Amygdala (tissue), 56 donors: ENCODE measurements around the gene HOXA3.

ENCODE experiments used
- DNase-seq, 56 donors: peaks; one replicate each; lab custom pipeline; 2025; lab: John Stamatoyannopoulos, UW

HOXA3 gene

GRCh38 chr7:27108390-27109127 lies 43.8 kb downstream of the HOXA3 start:
- DNase-seq, result no peak

GRCh38 chr7:27107391-27108381 lies 44.7 kb downstream of the HOXA3 start:
- DNase-seq, result no peak

DNA sequence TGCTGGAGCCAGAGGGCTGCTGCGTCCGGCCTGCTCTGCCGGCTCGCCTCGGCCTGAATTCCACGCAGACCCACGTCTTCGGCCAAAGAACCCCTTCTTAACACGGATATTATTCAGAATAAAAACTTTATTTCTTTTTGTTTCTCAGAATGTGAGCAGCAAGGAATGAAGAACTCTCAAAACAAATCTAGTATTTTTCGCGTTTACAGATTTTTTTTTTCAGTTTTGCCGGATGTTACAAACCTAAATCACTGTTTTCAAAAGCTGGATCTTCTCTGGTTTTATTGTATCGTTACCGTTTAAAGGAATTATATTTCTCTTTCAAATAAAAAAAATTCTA lies 45.5 kb downstream of the HOXA3 start:
- no peak for DNase-seq

GRCh38 chr7:27106181-27106900 lies 46.0 kb downstream of the HOXA3 start:
- DNase-seq, result no peak

DNA sequence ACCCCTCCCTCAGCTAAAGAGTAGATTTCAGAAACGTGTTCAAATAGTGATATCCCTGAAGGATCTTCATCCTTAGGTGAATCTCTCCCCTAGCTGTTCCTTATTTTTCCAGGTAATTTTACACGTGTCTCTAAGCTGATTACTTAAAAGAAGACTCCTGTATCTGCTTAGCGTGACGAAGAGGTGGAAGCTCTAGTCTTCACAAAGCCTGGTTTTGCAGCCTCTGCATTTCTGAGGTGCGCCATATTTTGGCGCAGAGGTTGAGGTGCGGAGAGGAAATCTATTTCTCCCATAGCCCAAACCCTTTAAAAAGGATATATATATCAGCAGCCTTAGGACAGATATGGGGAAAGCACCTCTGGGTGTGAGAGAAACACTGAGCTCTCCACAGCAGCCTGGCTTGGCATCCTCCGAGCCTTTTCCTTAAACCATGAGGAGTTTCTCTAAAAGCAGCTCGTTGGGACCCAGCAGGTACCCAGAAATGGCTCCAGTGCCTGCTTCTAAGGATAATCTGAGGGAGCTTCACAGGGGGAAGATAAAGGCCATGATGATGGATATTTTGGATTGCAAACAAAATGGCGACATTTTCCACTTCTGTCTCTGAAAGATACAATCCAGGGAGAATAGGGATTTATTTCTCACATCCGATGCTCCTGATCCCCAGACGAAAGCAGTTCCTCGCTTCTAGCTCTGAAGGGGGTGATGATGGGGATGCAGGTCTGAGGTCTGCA lies 46.9 kb downstream of the HOXA3 start:
- DNase-seq, result no peak

DNA sequence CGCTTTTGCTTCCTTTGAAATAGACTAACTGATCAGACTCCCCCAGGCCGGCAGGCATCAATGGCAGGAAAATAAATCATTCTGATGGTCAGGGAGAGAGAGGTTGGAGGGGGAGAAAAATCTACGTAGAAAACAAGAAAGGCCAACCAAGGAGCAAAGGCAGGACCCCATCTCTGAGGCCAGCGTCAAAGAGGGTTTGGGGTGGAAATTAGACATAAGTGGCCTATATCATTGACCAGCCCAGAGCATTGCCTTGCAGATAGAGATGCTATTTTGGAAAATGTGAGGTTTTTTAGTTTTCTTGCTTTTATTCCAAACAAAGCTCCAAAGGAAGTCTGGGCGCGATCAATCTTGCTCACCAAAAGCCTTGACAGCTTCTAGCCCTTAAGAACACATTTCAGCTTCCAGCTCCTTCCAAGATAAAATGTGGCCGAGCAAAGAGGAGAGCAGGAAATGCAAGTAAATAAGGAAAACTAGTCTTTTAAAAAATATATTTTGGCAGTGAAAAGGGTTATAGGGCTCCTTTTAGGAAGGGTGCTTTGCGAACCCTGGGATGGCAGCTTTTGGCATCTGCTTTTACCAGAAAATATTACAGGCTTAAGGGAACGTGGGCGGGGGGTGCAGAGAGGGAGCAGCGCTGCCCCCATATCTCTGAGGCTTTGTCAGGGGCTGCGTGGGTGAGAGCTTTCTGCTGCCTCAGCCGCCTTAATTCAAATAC lies 47.9 kb downstream of the HOXA3 start:
- DNase-seq, result no peak

DNA sequence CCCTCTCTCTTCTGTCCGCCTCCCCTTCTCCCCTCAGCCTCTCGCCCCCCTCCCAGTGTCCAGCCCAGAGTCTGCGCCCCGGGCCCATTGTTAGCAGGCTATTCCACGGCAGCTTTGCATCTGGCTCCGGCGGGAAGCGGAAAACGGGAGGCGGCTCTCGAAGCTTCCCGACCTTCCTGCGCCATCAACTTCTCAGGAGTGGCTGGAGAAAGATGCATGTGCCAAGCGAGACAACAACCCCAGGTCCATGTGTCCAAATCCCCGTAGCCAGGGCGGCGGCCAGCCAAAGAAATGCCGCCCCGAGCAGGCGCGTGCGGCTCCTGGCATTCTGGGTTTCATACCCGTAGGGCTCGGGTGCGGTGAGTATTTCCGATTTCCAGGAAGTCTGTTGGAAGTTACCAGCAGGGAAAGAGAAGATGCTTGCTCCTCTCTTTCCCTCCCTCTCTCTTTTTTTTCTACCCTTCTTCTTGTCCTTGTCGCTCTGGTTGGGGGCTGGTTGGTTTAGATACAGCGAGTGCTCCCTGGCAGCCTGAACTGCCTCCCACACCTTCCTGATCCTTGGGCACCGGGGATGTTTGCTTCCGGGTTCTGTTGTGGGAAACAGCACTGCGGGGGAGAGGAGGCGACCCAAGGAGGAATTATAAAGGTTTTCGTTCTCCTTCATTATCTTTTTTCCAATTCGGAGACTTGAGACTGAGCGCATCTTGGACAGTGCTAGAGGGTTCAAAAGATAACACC lies 48.7 kb downstream of the HOXA3 start:
- DNase-seq, result no peak

- no peak for DNase-seq
These were observed 49.6 kb downstream of the HOXA3 start, which contains the start of gene HOXA2 for GRCh38 chr7:27102581-27103442. TSS of gene HOXA2 (minus strand) at chr7:27102683. CDS start at chr7:27102500, 183 bp downstream.

GRCh38 chr7:27101957-27102580 lies 50.3 kb downstream of the HOXA3 start:
- DNase-seq, result no peak

DNA sequence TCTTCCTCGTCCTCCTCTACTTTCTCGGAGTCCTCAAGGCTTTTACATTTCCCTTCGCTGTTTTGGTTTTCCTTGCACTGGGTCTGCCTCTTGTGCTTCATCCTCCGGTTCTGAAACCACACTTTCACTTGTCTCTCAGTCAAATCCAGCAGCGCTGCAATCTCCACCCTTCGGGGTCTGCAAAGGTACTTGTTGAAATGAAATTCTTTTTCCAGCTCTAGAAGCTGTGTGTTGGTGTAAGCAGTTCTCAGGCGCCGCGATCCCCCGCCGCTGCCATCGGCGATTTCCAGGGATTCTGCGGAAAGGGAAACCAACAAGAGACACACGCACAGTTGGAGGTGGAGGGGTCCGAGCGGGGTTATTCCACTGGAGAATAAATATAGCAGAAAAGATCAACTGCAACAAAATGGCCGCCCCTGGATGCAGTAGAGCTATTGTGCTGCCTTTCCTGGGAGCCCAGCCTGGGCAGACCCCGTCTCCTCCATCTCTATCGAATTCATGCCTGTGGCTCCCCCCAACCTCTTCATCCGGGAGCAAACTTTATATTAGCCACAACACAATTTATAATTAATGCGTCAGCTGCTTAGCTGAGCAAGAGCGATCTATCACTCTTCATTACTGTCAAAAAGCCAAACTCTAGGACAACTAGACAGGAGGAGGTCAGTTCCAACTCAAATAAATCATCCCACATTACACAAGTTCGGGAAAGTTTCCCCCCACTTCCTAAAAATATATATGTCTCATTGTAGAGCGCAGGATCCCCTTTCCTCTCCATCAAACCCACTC lies 51.0 kb downstream of the HOXA3 start:
- DNase-seq, result no peak

- no peak for DNase-seq
These were observed 51.7 kb downstream of the HOXA3 start for GRCh38 chr7:27100694-27101170.

DNA sequence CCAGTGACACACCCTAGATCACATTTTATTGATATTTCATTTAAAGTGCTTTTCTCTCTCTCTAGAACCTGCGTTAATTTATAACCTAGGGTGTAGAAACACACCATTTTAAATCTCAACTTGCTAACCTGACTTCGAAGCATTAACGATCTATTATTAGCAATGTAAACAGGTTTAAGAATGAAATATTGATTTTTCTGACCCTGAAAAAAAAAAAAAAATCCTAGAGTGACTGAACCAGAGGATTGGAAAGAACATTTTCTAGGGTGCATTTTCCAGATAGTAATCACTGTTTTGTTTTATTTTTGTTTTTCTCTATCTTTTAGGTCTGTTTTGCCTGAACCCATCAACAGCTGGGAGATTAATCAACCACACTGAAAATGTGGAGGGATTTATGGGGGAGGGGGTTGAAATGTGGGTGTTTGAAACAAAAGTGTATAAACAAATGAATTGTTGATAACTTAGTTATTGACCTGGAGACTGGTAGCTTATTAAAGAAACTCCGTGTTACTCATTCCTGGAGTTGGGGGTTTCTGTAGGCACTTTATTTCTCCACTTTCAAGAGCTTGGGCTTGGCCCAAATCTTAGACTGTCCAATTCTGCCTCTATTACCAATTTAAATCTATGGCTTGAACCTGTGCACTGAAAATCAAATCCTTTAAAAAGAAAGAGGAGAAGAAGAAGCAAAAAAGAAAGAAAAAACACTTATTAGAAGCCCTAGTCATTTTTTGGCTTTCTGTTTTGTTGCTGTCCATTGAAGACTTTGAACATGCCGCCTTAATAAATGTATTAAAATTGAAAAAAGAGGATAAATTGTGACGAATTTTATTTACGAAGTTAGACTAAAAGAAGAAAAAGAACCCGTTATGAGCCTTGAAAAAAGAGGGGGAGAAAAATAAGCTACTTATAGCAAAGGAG lies 52.7 kb downstream of the HOXA3 start:
- DNase-seq, result no peak

DNA sequence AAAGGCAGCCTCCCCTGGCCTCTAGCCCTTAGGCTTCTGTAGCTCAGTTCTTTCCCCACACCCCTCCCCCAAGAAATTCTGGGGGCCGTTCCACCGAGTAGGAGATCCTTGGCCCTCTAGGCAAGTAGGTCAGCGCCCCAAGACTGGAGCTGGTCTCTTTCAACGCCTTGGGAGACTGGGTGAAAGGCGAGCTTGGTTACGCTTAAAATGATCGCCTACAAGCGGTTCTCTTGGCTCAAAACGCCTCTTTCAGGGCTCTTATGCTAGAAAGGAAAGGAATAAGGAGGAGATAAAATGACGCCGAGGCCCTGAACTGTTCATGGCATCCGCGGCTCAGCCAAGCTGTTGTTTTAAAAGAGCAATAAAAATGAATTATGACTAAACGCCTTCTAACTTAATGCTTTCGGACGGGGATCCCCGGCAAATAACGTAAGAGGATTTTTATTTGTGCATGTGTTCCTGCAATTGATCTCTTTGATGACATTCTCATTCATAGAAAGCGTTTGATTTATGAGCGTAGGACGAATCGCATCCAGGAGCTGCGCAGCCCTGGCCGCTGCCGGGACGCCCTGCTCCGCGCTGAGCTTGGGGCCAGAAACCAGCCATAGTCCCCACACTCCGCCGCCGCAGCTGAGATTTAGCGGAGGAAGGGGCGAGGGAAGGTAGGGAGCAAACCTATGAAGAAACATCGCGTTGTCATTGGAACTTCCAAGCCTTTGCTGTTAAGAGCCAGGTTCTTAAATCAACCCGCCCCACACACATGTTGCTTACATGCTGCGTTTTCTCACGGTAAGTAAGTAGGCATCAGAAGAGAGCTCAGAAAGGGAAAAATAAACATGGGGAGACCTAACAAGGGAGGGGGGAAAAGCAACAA lies 53.6 kb downstream of the HOXA3 start:
- DNase-seq, result no peak
